NCI-H1105 (cell line): ENCODE results near the gene DCST1.
"Not testable (repeated sequence)": the region's sequence is repeated elsewhere in the genome, so short reads cannot be mapped to it uniquely, and the experiment has no call there.

Experiments
- DNase-seq: peaks from one replicate; lab custom pipeline; 2025; lab: John Stamatoyannopoulos, UW

DCST1 gene, protein sequence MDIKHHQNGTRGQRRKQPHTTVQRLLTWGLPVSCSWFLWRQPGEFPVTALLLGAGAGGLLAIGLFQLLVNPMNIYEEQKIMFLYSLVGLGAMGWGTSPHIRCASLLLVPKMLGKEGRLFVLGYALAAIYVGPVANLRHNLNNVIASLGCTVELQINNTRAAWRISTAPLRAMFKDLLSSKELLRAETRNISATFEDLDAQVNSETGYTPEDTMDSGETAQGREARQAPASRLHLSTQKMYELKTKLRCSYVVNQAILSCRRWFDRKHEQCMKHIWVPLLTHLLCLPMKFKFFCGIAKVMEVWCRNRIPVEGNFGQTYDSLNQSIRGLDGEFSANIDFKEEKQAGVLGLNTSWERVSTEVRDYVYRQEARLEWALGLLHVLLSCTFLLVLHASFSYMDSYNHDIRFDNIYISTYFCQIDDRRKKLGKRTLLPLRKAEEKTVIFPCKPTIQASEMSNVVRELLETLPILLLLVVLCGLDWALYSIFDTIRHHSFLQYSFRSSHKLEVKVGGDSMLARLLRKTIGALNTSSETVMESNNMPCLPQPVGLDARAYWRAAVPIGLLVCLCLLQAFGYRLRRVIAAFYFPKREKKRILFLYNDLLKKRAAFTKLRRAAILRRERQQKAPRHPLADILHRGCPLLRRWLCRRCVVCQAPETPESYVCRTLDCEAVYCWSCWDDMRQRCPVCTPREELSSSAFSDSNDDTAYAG

DNA sequence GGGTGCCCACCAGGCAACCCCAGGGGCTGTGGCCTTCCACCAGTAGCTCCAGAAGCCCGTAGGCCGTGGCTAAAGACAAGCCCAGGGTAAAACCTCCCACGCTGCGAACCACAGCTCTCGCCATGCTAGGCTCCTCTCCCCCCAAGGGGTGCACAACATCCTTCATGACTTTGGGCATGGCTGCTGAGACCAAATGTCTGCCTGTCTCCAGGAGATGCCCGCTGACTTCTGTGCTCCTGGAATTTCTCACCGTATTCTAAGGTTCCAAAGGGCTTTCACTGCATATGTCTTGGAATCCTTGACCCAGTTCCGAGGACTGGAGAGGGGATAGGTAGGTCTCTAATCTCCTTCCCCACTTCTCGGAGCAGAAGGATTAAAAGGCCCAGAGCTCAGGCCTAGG, at the start of gene DCST1, which contains the start of gene DCST2:
Gene DCST1 (plus strand): TSS at position 301 of the 400 bp plus-strand sequence. CDS start 213 bp downstream, outside the sequence.
Gene DCST2 (minus strand): TSS at position 258 of the 400 bp plus-strand sequence. CDS start 80 bp downstream, at position 178.
- DNase-seq, result no peak

DNA sequence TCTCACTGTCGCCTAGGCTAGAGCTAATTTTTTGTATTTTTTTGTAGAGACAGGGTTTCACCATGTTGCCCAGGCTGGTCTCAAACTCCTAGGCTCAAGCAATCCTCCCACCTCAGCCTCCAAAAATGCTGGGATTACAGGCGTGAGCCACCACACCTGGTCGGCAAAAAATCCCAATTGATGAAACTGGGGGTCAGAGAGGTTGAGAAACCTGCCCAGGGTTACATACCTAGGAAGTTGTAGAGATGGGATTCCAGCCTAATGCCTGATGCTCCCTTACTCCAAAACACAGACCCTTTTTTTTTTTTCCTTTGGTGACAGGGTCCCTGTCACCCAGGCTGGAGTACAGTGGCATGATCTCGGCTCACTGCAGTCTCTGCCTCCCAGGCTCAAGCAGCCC, 46.9 kb upstream of the DCST1 start:
- DNase-seq, result not testable (repeated sequence)

DNA sequence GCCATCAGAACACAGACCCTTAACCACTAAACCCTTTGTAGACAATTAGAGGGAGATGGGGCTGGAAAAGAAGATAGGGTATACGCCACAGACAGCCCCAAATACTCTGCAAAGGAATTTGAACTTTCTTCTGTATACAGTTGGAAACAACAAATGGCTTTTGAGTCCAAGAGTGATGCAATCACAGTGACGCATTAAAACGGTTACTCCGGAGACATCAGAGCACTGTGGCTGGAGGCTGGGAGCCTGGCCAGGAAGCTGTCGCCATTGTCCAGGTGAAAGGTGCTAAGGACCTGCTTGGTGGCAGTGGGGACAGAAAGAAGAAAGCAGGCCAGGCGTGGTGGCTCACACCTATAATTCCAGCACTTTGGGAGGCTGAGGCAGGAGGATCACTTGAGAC, 46.3 kb upstream of the DCST1 start:
- no peak for DNase-seq

DNA sequence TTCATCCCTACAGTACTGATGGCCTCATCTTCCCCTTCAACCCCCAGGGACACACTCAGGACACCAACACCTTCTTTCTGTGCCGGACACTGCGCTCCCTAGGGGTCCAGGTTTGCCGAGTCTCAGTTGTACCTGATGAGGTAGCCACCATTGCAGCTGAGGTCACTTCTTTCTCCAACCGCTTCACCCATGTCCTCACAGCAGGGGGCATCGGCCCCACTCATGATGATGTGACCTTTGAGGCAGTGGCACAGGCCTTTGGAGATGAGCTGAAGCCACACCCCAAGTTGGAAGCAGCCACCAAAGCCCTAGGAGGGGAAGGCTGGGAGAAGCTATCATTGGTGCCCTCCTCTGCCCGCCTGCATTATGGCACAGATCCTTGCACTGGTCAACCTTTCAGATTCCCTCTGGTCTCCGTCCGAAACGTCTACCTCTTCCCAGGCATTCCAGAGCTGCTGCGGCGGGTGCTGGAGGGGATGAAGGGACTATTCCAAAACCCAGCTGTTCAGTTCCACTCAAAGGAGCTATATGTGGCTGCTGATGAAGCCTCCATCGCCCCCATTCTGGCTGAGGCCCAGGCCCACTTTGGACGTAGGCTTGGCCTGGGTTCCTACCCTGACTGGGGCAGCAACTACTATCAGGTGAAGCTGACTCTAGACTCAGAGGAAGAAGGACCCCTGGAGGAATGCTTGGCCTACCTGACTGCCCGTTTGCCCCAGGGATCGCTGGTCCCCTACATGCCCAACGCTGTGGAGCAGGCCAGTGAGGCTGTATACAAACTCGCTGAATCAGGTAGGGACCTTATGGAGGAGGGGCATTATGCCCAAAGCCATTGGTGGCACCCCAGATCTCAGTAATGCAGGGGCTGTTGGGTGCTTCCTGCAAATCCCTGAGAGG, 45.3 kb upstream of the DCST1 start:
- no peak for DNase-seq

DNA sequence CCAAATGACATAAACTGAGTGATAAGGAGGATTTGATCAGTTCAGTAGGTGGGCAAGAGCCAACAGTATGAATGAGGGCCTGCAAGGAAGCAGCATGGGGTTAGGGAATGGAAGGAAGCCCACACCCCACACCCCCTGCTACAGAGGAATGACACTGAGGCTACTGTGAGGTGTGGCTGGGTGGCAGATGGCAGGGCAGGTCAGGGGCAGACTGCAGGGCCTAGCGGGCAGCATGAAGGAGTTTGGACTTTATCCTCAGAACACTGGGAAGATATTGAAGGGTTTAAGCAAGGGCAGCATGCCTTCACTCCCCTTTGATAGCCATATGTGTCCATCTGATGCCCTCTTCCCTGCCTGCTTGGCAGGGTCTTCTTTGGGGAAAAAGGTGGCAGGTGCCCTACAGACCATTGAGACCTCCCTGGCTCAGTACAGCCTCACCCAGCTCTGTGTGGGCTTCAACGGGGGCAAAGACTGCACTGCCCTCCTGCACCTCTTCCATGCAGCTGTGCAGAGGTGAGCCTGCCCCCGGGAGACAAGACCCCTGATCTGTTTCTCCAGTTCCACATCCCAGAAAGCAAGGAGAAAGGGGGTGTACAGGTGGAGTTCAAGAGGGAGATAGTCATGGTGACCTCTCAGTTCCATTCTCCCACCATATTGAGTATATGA, 44.3 kb upstream of the DCST1 start:
- DNase-seq, result no peak

DNA sequence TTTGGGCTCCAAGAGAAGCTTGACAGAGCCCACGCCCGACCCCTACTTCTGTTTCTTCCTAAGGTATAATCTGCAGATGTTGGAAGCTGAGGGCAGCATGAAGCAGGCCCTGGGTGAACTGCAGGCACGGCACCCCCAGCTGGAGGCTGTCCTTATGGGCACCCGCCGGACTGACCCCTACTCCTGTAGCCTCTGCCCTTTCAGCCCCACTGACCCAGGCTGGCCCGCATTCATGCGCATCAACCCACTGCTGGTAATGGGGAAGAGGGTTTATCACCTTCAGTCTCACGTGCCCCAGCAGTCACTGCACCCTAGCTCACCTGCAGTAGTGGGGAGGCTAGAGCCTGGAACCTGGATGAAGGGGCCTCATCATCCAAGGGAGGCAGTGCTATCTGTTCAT, 43.3 kb upstream of the DCST1 start:
- DNase-seq, result no peak

DNA sequence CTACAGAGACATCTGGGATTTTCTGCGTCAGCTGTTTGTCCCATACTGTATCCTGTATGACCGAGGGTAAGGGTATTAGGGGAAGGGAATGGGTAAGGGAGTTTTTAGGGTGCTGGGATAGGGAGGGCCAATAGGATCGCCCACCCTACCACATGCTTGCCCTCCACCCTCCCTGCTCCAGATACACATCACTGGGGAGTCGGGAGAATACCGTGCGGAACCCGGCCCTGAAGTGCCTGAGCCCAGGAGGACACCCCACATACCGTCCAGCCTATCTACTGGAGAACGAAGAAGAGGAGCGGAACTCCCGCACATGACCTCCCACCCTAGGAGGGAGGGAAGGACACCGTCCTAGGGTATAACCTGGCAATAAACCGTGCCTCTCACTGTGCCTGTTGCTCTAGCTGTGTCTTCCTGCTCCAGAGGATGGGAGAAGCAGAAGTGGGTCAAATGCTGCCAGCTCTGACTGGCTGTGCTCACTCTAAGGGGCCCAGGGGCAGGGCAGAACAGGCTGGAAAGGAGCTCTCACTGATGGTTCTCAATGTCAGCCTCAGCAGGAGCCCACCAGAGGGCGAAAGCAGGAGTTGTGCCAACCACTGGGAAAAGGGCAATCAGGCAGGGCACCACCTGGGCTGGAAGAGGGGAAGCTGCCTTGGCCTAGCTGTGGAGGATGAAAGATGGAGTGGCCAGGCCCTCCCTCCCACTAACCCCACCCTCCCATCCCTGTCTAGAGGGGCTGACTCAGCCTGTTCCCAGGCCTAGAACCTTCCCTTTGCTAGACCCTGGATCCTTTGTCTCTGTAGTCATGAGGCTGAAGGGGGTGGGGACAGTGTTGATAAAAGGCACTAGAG, 40.7 kb upstream of the DCST1 start:
- DNase-seq, result peak; percentile 36

DNA sequence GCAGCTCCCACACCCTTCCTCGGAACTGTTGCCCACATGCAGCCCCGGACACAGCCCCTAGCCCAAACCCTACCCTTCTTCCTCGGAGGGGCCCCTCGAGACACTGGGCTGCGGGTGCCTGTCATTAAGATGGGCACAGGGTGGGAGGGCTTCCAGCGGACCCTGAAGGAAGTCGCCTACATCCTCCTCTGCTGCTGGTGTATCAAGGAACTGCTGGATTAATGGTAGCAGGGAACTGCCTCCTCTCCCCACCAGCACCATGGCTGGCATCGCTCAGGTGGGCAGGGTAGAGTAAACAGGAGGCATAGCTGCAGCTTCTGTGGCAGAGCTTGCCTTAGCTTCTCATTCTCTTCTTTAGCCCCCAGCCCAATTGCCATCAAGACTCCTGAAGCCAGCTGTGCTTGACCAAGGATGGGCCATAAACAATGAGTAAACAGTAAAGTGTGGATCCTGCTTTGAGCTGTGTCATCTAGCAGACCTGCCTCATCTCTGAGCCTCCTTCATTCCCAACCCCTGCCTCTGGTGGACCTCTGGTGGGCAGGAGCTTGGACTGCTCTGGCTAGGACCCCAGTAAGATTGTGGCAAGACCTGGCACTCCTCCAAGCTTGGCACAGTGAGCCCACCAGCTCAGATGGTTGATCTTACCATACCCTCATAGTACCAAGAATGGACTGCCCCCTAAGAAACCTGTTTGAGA, 39.9 kb upstream of the DCST1 start, which contains the start of gene LENEP:
Gene LENEP (plus strand): TSS at position 15 of the 697 bp plus-strand sequence. CDS start 22 bp downstream, at position 37.
- no peak for DNase-seq

DNA sequence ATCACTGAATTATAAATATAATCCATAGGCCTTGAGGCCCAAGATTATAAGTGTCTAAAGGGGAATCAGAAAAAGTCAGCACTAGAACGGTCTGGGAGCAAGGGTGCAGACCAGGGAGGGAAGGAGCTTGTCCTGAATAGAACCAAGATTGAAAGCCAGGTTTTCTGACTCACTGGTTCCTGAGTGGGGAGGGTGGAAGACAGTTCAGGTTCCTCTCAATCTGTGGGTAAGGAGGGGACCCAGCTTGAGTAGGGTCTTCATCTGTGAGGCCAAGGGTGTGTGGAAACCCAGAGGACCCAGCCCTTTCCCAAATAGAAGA, 39.4 kb upstream of the DCST1 start:
- DNase-seq, result no peak

DNA sequence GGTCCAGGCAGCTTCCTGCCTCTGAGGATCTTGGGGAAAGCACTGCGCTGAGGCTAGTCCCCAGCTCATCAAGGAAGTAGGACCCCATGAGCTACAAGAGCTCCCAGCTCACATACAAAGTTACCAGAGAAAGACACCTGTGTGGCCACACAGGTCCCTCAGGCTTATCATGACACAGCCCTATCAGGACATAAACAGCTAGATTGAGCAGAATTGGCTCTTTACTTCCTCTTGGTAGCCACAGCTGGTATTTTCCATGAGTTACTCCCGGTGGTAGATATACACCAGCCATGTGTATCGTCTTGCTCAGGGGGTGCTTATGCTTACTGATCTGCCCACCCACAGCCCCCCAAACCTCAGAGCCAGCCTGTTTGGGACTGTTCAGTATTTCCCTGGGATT, 39.0 kb upstream of the DCST1 start:
- no peak for DNase-seq

DNA sequence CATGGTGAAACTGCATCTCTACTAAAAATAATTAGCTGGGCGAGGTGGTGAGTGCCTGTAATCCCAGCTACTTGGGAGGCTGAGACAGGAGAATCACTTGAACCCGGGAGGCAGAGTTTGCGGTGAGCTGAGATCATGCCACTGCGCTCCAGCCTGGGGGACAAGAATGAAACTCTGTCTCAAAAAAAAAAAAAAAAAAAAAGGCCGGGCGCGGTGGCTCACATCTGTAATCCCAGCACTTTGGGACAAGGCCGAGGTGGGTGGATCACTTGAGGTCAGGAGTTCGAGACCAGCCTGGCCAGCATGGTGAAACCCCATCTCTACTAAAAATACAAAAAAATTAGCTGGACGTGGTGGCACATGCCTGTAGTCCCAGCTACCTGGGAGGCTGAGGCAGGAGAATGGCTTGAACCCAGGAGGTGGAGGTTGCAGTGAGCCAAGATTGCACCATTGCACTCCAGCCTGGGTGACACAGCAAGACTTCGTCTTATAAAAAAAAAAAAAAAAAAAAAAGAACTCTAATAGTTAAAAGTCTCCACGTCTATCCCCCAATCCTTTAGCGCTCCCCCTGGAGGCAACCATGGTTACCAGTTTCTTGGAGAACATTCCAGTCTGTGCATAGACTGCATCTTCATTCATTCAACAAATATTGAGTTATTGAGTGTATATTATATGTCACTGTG, 38.2 kb upstream of the DCST1 start:
- DNase-seq, result not testable (repeated sequence)

DNA sequence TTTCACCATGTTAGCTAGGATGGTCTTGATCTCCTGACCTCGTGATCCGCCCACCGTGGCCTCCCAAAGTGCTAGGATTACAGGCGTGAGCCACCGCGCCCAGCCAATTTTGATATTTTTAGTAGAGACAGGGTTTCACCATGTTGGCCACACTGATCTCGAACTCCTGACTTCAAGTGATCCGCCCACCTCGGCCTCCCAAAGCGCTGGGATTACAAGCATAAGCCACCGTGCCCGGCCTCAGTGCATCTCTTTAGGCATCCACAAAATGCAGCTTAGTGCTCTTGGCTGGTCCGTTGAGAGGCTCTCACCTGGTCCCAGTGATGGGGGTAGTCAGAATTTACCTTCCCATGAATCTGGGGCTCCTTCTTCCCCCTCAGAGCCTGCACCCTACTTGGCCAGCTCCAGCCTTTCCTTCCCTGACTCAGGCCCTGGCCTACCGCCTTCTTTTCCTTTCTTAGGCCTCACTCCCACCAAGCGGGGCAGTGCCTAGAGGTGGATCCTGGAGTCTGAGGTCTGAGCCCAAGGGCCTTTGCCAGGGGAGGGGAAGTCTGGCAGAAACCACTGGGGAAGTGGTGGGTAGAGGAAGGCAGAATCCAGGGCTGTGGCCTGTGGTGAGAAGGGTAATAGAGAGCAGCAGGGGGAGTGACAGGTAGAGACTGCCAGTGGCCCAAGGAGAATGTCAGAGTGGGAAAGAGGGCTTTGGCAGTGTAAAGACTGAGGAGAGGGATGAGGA, 36.5 kb upstream of the DCST1 start:
- no peak for DNase-seq

DNA sequence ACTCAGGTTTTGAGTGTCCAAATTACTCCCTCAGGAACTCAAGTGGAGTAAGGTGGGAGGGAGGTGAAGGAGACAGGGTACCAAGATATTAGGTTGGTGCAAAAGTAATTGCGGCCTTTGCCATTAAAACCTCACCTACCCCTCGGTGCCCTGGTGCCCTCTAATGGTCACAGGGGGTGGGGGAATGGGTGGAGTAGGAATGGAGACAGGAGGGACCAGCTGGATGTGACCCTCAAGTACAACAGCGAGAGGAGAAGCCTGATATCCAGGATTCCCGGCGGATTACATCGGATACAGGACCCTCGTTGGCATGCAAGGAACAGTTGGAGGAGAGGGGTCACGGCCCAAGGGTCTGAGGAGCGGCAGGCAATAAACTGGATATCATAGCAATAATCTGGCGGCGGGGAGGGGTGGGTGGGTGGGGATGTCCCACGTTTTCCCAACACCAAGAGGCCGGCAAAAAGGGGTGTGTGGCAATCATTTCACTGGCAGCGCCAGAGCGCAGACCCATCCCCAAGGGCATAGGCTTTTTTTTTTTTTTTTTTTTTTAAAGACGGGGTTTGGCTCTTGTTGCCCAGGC, 35.3 kb upstream of the DCST1 start:
- no peak for DNase-seq

DNA sequence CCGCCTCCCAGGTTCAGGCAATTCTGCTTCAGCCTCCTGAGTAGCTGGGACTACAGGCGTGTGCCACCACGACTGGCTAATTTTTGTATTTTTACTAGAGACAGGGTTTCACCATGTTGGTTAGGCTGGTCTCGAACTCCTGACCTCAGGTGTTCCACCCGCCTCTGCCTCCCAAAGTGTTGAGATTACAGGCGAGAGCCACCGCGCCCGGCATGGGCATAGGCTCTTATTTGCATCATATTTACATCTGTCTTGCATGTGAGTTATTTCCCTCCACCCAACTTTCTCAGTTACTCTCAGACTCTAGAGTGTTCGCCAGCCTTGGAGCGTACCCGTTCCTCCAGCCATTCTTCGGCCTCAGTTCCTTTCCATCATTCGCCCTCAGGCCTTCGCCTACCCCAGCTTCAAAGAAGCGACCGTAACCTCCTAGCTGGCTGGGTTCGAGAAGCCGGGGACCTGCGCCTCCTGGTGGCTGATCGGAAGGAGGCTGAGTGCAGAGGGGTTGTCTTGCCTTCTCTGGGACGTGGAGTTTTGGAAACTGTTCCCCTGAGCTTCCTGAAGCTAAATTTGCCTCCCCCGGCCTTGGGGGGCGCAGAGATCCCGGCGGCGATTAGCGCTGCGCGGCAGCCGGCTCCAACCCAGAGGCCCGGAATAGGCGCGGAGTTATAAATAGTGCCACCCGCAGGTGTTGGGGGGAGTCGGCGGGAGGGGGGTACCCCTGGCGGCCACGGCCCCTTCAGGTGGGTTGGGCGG, 34.6 kb upstream of the DCST1 start:
- peak; percentile 27 for DNase-seq

DNA sequence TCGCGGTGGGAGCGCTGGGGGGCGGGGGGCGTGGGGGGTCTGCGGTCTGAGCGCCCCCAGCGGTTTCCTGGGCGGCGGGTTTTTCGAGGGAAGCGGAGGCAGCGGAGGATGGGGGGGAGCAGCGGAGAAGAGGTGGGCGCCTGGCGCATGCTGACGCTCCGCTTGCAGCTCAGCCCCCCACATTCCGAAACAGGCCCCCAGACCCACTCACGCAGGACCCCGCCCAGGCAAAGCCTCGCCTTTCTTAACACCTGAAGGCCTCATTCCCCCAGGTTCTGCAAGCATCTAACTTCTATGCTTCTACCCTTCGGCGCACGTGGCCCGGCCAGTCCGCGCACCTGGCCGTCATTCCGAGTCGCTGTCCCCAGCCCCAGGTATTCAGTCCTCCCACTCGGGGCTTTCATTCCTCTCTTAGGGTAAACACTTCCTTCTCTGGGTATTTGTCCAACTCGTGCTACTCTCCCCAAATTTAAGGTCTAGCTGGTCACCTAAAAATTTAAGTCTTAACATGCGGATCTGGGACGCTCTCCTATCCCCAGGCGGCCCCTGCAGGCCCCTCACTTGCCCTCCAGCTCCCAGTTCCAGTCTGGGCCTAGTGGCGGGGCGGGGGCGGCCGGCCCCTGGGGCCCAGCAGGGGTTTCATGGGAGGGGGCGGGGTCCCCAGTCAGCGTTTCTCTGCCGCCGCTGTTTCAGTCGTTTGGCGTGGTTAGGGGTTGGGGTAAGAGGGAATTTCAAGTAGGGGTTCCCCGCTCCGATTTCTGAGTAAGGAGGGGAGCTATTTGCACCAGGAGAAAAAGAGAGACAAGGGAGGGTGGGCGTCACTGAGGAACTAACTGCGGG, 33.8 kb upstream of the DCST1 start:
- no peak for DNase-seq

DNA sequence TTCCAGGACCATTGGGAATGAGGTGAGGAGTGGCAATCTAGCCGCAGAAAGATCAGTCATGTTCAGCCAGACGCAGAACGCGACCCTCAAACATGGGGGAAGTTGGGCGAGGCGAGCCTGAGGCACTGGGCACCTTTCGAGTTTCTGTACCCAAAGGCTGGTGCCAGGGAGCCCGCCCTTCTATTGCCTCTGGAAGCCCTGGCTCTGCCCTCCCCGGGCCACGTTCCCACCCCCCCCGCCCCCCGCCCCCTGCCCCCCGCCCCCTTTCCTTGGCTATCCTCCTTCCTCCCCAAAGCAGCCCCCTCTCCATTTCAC, 33.3 kb upstream of the DCST1 start:
- DNase-seq, result no peak
